HCT116 (cell line): ENCODE data around the gene CD8A. TPM values are rescaled to one million over a fixed set of nuclear protein-coding genes. Genes with fewer than 3 reads are reported as not detected.

Source experiments
- ATAC-seq: fragments of 200-7000 bp; cut with Tn5 transposase; 2 replicates; pipeline ENCODE4 v1.9.1; 2020; ENCODE audit warnings: mild to moderate bottlenecking, moderate library complexity
- BruUV-seq: library from RNA; stranded (reverse); fragments of 400-500 nt; replicated peaks from 2 replicates; lab custom pipeline; 2021; lab: Mats Ljungman, UMichigan
- CTCF ChIA-PET: fragments of 300-600 bp; sonication (Branson Sonifier 250); formaldehyde crosslinking; loops from one replicate; lab custom pipeline; 2021; ENCODE audit warnings: antibody characterized with exemption; lab: Charles Lee
- POLR2A ChIA-PET: fragments of 300-600, 350-600 bp; sonication (Branson Sonifier 250); formaldehyde crosslinking; loops from one replicate; lab custom pipeline; 2021; ENCODE audit warnings: antibody characterized with exemption; lab: Charles Lee
- RAD21 ChIA-PET, 2 experiments: fragments of 300-600 bp; sonication (Branson Sonifier 250); formaldehyde crosslinking; loops; one replicate each; lab custom pipeline; 2023; ENCODE audit warnings: low total read pairs in 2 of 2; ENCODE audit not compliant: uncharacterized antibody in 2 of 2, unreplicated experiment in 2 of 2, low non-redundant PET in 1 of 2; lab: Charles Lee
- DNase-seq: peaks from one replicate; pipeline ENCODE4 v3.0.0-alpha.2; 2010; ENCODE audit warnings: low read depth, low spot score
- H2AFZ ChIP-seq: fragments of 200-600 bp; shearing (Covaris generic), sonication (generic); 2 replicates; pipeline ENCODE4 v1.6.1; 2017; ENCODE audit warnings: low read depth, mixed run types, mixed read lengths, antibody characterized with exemption, low read length; ENCODE audit not compliant: poor library complexity, severe bottlenecking
- H3K27ac ChIP-seq: 2 replicates; pipeline ENCODE4 v1.5.1; 2012; ENCODE audit warnings: low read depth, low read length
- H3K27me3 ChIP-seq: fragments of 200-600 bp; sonication (generic); 2 replicates; pipeline ENCODE4 v1.6.1; 2016; ENCODE audit warnings: mixed run types, low read length, mixed read lengths; ENCODE audit not compliant: insufficient read depth
- H3K36me3 ChIP-seq, 2 experiments: fragments of 200-500 bp in 1 of 2; fragments of 200-600 bp in 1 of 2; sonication (Bioruptor generic) in 1 of 2; sonication (generic) in 1 of 2; 2 replicates each; pipeline versions ENCODE4 v1.5.1 to v1.6.1; 2014 to 2016; ENCODE audit warnings: low read length in 2 of 2, inconsistent platforms in 1 of 2, mixed read lengths in 1 of 2, mixed run types in 1 of 2; ENCODE audit not compliant: insufficient read depth in 2 of 2, control insufficient read depth in 1 of 2
- H3K4me1 ChIP-seq, 2 experiments: fragments of 200-600 bp in 1 of 2; sonication (generic) in 1 of 2; 2 replicates each; pipeline versions ENCODE4 v1.5.1 to v1.6.1; 2012 to 2017; ENCODE audit warnings: low read length in 2 of 2, inconsistent platforms in 1 of 2, mild to moderate bottlenecking in 1 of 2, mixed read lengths in 1 of 2, mixed run types in 1 of 2, moderate library complexity in 1 of 2; ENCODE audit not compliant: insufficient read depth in 2 of 2, control insufficient read depth in 1 of 2
- H3K4me2 ChIP-seq: fragments of 200-600 bp; sonication (generic); 2 replicates; pipeline ENCODE4 v1.6.1; 2017; ENCODE audit warnings: mixed run types, low read length, mixed read lengths
- H3K4me3 ChIP-seq, 2 experiments: fragments of 200-600 bp in 1 of 2; sonication (generic) in 1 of 2; replicated peaks in 1 of 2; 2 replicates each; pipeline ENCODE4 v1.5.1; 2011 to 2016; ENCODE audit warnings: low read length in 2 of 2, control low read depth in 1 of 2, low read depth in 1 of 2, mild to moderate bottlenecking in 1 of 2, mixed read lengths in 1 of 2, mixed run types in 1 of 2
- H3K79me2 ChIP-seq: fragments of 200-600 bp; sonication (generic); 2 replicates; pipeline ENCODE4 v1.6.1; 2017; ENCODE audit warnings: mild to moderate bottlenecking, mixed run types, low read length, moderate library complexity, mixed read lengths; ENCODE audit not compliant: insufficient read depth
- H3K9ac ChIP-seq: fragments of 200-600 bp; sonication (generic); 2 replicates; pipeline ENCODE4 v1.6.1; 2016; ENCODE audit warnings: low read length, mixed read lengths
- H3K9me2 ChIP-seq: fragments of 200-600 bp; sonication (generic), shearing (Covaris generic); 2 replicates; pipeline ENCODE4 v1.6.1; 2017; ENCODE audit warnings: mixed run types, mild to moderate bottlenecking, moderate library complexity; ENCODE audit not compliant: insufficient read depth
- H3K9me3 ChIP-seq, 2 experiments: fragments of 200-500 bp in 1 of 2; fragments of 200-600 bp in 1 of 2; sonication (Bioruptor generic) in 1 of 2; sonication (generic) in 1 of 2; 2 replicates each; pipeline ENCODE4 v1.6.1; 2014 to 2017; ENCODE audit warnings: low read length in 2 of 2, mixed read lengths in 2 of 2, inconsistent platforms in 1 of 2, low read depth in 1 of 2, mild to moderate bottlenecking in 1 of 2, mixed run types in 1 of 2, moderate library complexity in 1 of 2; ENCODE audit not compliant: control insufficient read depth in 1 of 2, insufficient read depth in 1 of 2
- H4K20me1 ChIP-seq: fragments of 200-600 bp; sonication (generic), shearing (Covaris generic); 2 replicates; pipeline ENCODE4 v1.6.1; 2017; ENCODE audit warnings: mixed run types, mild to moderate bottlenecking, moderate library complexity; ENCODE audit not compliant: insufficient read depth
- ATF3 ChIP-seq: IDR thresholded peaks from 2 replicates; pipeline ENCODE4 v1.6.1; 2012
- CBX3 ChIP-seq: IDR thresholded peaks from 2 replicates; pipeline ENCODE4 v1.6.1; 2012; ENCODE audit warnings: low read depth
- EGR1 ChIP-seq: IDR thresholded peaks from 2 replicates; pipeline ENCODE4 v1.6.1; 2012; ENCODE audit warnings: low read depth
- EZH2 ChIP-seq: fragments of 200-600 bp; sonication (generic); IDR thresholded peaks from 2 replicates; pipeline ENCODE4 v1.6.1; 2017; ENCODE audit warnings: antibody characterized with exemption, mixed run types
- EZH2phosphoT487 ChIP-seq: fragments of 200-600 bp; IDR thresholded peaks from 2 replicates; pipeline ENCODE4 v1.6.1; 2018; ENCODE audit warnings: antibody characterized with exemption, borderline replicate concordance
- FOSL1 ChIP-seq: IDR thresholded peaks from 2 replicates; pipeline ENCODE4 v1.6.1; 2012; ENCODE audit warnings: low read depth
- JUND ChIP-seq: IDR thresholded peaks from 2 replicates; pipeline ENCODE4 v1.6.1; 2012
- POLR2A ChIP-seq: IDR thresholded peaks from 2 replicates; pipeline ENCODE4 v1.7.0; 2011; ENCODE audit warnings: borderline replicate concordance; ENCODE audit not compliant: insufficient read depth, insufficient read length; ENCODE audit errors: extremely low read depth
- POLR2AphosphoS5 ChIP-seq: IDR thresholded peaks from 2 replicates; pipeline ENCODE4 v1.6.1; 2011; ENCODE audit warnings: mild to moderate bottlenecking, low read depth, low read length, moderate library complexity
- RAD21 ChIP-seq: IDR thresholded peaks from 2 replicates; pipeline ENCODE4 v1.6.1; 2012; ENCODE audit warnings: low read depth, mild to moderate bottlenecking
- SIN3A ChIP-seq: IDR thresholded peaks from 2 replicates; pipeline ENCODE4 v1.6.1; 2012; ENCODE audit warnings: low read depth
- SRF ChIP-seq: IDR thresholded peaks from 2 replicates; pipeline ENCODE4 v1.6.1; 2012; ENCODE audit warnings: low read depth
- TCF7L2 ChIP-seq: IDR thresholded peaks from 2 replicates; pipeline ENCODE4 v1.7.0; 2011; ENCODE audit warnings: borderline replicate concordance, inconsistent platforms; ENCODE audit not compliant: insufficient read depth, insufficient read length; ENCODE audit errors: extremely low read depth
- YY1 ChIP-seq: IDR thresholded peaks from 2 replicates; pipeline ENCODE4 v1.6.1; 2011; ENCODE audit warnings: low read length, low read depth, moderate library complexity, mild to moderate bottlenecking; ENCODE audit not compliant: insufficient replicate concordance; ENCODE audit errors: extremely low read depth
- ZFX ChIP-seq: fragments of 450-650 bp; IDR thresholded peaks from 2 replicates; pipeline ENCODE4 v1.6.1; 2017
- ZNF274 ChIP-seq: fragments of 200-500 bp; sonication (Bioruptor generic); IDR thresholded peaks from 2 replicates; pipeline ENCODE4 v1.6.1; 2014; ENCODE audit warnings: mild to moderate bottlenecking, low read depth, low read length, inconsistent platforms
- intact Hi-C: fragments of 100-400 bp; cut with micrococcal nuclease; formaldehyde crosslinking; loops from 2 replicates; pipeline ENCODE4 v1.10.0; 2022
- total RNA-seq: library from RNA; stranded (reverse); gene quantifications from one replicate; pipeline ENCODE4 v1.2.1, GENCODE V29; 2021; ENCODE audit not compliant: unreplicated experiment
- TF ChIP-seq, protein P1 (sequence below): IDR thresholded peaks from 2 replicates; pipeline ENCODE4 v1.6.1; 2011; ENCODE audit warnings: mild to moderate bottlenecking, low read length, moderate library complexity; ENCODE audit not compliant: insufficient replicate concordance; ENCODE audit errors: extremely low read depth
- TF ChIP-seq, protein P2 (sequence below): IDR thresholded peaks from 2 replicates; pipeline ENCODE4 v1.6.1; 2012; ENCODE audit warnings: low read depth
- TF ChIP-seq, protein P3 (sequence below), 3 experiments: fragments of 200-600 bp in 1 of 3; sonication (generic) in 1 of 3; IDR thresholded peaks in 2 of 3; conservative IDR thresholded peaks in 1 of 3; 2 replicates each; pipeline ENCODE4 v1.5.1; 2012 to 2017; ENCODE audit warnings: low read depth in 2 of 3, low read length in 2 of 3, antibody characterized with exemption in 1 of 3, borderline replicate concordance in 1 of 3, control low read depth in 1 of 3, mild to moderate bottlenecking in 1 of 3, mixed read lengths in 1 of 3, mixed run types in 1 of 3, moderate library complexity in 1 of 3; ENCODE audit not compliant: insufficient read depth in 1 of 3

Gene CD8A
- total RNA-seq, 1 experiment from 2014 or later, result 0.76 TPM

DNA sequence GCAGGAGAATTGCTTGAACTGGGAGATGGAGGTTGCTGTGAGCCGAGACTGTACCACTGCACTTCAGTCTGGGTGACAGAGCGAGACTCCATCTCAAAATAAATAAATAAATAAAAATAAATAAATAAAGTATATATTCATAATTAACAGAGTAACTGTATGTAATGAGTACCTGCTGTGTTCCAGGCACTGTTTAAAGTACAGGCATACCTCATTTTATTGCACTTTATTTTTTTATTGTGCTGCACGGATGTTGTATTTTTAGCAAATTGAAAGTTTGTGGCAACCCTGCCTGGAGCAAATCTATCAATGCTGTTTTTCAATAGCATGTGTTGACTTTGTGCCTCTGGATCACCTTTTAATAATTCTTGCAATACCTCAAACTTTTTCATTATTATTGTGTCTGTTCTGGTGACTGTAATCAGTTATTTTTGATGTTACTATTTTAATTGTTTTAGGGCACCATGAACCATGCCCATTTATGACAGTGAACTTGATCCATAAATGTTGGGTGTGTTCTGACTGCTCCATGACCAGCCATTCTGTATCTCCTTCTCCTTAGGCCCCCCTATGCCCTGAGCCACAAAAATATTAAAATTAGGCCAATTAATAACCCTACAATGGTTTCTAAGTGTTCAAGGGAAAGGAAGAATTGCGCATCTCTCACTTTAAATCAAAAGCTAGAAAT is 27.5 kb upstream of the CD8A start:
- TF ChIP-seq, protein P1, sequence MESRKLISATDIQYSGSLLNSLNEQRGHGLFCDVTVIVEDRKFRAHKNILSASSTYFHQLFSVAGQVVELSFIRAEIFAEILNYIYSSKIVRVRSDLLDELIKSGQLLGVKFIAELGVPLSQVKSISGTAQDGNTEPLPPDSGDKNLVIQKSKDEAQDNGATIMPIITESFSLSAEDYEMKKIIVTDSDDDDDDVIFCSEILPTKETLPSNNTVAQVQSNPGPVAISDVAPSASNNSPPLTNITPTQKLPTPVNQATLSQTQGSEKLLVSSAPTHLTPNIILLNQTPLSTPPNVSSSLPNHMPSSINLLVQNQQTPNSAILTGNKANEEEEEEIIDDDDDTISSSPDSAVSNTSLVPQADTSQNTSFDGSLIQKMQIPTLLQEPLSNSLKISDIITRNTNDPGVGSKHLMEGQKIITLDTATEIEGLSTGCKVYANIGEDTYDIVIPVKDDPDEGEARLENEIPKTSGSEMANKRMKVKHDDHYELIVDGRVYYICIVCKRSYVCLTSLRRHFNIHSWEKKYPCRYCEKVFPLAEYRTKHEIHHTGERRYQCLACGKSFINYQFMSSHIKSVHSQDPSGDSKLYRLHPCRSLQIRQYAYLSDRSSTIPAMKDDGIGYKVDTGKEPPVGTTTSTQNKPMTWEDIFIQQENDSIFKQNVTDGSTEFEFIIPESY, result no peak
- TF ChIP-seq, protein P2, sequence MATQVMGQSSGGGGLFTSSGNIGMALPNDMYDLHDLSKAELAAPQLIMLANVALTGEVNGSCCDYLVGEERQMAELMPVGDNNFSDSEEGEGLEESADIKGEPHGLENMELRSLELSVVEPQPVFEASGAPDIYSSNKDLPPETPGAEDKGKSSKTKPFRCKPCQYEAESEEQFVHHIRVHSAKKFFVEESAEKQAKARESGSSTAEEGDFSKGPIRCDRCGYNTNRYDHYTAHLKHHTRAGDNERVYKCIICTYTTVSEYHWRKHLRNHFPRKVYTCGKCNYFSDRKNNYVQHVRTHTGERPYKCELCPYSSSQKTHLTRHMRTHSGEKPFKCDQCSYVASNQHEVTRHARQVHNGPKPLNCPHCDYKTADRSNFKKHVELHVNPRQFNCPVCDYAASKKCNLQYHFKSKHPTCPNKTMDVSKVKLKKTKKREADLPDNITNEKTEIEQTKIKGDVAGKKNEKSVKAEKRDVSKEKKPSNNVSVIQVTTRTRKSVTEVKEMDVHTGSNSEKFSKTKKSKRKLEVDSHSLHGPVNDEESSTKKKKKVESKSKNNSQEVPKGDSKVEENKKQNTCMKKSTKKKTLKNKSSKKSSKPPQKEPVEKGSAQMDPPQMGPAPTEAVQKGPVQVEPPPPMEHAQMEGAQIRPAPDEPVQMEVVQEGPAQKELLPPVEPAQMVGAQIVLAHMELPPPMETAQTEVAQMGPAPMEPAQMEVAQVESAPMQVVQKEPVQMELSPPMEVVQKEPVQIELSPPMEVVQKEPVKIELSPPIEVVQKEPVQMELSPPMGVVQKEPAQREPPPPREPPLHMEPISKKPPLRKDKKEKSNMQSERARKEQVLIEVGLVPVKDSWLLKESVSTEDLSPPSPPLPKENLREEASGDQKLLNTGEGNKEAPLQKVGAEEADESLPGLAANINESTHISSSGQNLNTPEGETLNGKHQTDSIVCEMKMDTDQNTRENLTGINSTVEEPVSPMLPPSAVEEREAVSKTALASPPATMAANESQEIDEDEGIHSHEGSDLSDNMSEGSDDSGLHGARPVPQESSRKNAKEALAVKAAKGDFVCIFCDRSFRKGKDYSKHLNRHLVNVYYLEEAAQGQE, result no peak
- TF ChIP-seq SIN3A, result no peak
- no peak for TF ChIP-seq EZH2phosphoT487
- TF ChIP-seq EGR1, result no peak
- TF ChIP-seq JUND, result no peak
- TF ChIP-seq EZH2, result no peak
- no peak for TF ChIP-seq POLR2A
- no peak for TF ChIP-seq RAD21
- no peak for TF ChIP-seq ZNF274
- no peak for TF ChIP-seq ATF3
- no peak for TF ChIP-seq FOSL1
- TF ChIP-seq SRF, result no peak
- TF ChIP-seq, protein P3, sequence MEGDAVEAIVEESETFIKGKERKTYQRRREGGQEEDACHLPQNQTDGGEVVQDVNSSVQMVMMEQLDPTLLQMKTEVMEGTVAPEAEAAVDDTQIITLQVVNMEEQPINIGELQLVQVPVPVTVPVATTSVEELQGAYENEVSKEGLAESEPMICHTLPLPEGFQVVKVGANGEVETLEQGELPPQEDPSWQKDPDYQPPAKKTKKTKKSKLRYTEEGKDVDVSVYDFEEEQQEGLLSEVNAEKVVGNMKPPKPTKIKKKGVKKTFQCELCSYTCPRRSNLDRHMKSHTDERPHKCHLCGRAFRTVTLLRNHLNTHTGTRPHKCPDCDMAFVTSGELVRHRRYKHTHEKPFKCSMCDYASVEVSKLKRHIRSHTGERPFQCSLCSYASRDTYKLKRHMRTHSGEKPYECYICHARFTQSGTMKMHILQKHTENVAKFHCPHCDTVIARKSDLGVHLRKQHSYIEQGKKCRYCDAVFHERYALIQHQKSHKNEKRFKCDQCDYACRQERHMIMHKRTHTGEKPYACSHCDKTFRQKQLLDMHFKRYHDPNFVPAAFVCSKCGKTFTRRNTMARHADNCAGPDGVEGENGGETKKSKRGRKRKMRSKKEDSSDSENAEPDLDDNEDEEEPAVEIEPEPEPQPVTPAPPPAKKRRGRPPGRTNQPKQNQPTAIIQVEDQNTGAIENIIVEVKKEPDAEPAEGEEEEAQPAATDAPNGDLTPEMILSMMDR (IDR thresholded peaks at IDR 0.05 in 2 of 3, conservative IDR thresholded peaks at IDR 0.05 in 1 of 3; ENCODE audit: borderline replicate concordance in 1 of 3, insufficient read depth in 1 of 3, low read depth in 2 of 3, low read length in 2 of 3), result no peak
- no peak for TF ChIP-seq POLR2AphosphoS5
- no peak for TF ChIP-seq CBX3
- no peak for TF ChIP-seq YY1
- no peak for TF ChIP-seq TCF7L2
- no peak for TF ChIP-seq ZFX
- DNase-seq (no peak), ATAC-seq (no peak)
- Histone ChIP-seq H3K4me1 (no peaks in the 10 kb centered on the region), H3K27me3 (no peaks in the 10 kb centered on the region), H3K9me3 (no peaks in the 10 kb centered on the region), H3K4me2 (no peak overlapping the region), H3K27ac (no peak overlapping the region), H3K9me2 (no peaks in the 10 kb centered on the region), H3K9ac (no peak overlapping the region), H3K36me3 (no peaks in the 10 kb centered on the region), H3K4me3 (no peak overlapping the region), H4K20me1 (no peaks in the 10 kb centered on the region), H3K79me2 (no peaks in the 10 kb centered on the region), H2AFZ (no peak overlapping the region)
- intact Hi-C loops, result no loop called here
- ChIA-PET POLR2A (no interaction called here), CTCF (no interaction called here), RAD21 (no interaction called here)
- BruUV-seq, result no TSS peak
